HEK293 (cell line): ENCODE measurements around the gene NDUFS2.

Experiments
- CTCF ChIA-PET: fragments of 350-600 bp; formaldehyde crosslinking; extraction: SDS; loops from one replicate; lab custom pipeline; 2021; ENCODE audit warnings: antibody characterized with exemption; lab: Yijun Ruan, JAX
- POLR2A ChIA-PET: fragments of 300-600 bp; formaldehyde crosslinking; extraction: SDS; loops from one replicate; lab custom pipeline; 2020; ENCODE audit warnings: antibody characterized with exemption, inconsistent platforms; lab: Yijun Ruan, JAX
- H3K27ac ChIP-seq: fragments of 200-500 bp; sonication (Bioruptor generic); 2 replicates; pipeline ENCODE4 v1.5.1; 2014; ENCODE audit warnings: low read depth, low read length, control low read depth, inconsistent platforms; ENCODE audit errors: extremely low read depth
- H3K36me3 ChIP-seq, 2 experiments: fragments of 200-500 bp in 1 of 2; sonication (Bioruptor generic) in 1 of 2; 1 replicate in 1 of 2; 2 replicates in 1 of 2; pipeline ENCODE4 v1.5.1; 2014 to 2017; ENCODE audit warnings: inconsistent platforms in 2 of 2, low read length in 2 of 2; ENCODE audit not compliant: control insufficient read depth in 2 of 2, insufficient read depth in 1 of 2
- H3K4me1 ChIP-seq: fragments of 200-500 bp; sonication (Bioruptor generic); 2 replicates; pipeline ENCODE4 v1.5.1; 2014; ENCODE audit warnings: mild to moderate bottlenecking, low read length, inconsistent platforms; ENCODE audit not compliant: control insufficient read depth, insufficient read depth
- H3K4me3 ChIP-seq: 2 replicates; pipeline ENCODE4 v1.5.1; 2011; ENCODE audit warnings: low read depth, mild to moderate bottlenecking, control low read depth, low read length, moderate library complexity
- H3K9me3 ChIP-seq: fragments of 200-500 bp; sonication (Bioruptor generic); 2 replicates; pipeline ENCODE4 v1.5.1; 2014; ENCODE audit warnings: low read depth, low read length, inconsistent platforms; ENCODE audit not compliant: control insufficient read depth, insufficient read depth
- INSM2 ChIP-seq: fragments of 450-650 bp; formaldehyde crosslinking; IDR thresholded peaks from 2 replicates; pipeline ENCODE4 v1.5.1; 2016; ENCODE audit warnings: missing biosample characterization, missing genetic modification characterization
- OSR2 ChIP-seq: fragments of 450-650 bp; formaldehyde crosslinking; IDR thresholded peaks from 2 replicates; pipeline ENCODE4 v1.5.1; 2016; ENCODE audit warnings: missing biosample characterization, missing genetic modification characterization
- PBX3 ChIP-seq: sonication (generic); formaldehyde crosslinking; IDR thresholded peaks from 2 replicates; pipeline ENCODE4 v1.8.1; 2022; ENCODE audit warnings: mild to moderate bottlenecking, moderate library complexity, missing genetic modification reagents
- PRDM1 ChIP-seq: fragments of 450-650 bp; formaldehyde crosslinking; IDR thresholded peaks from 2 replicates; pipeline ENCODE4; 2016; ENCODE audit warnings: missing biosample characterization, missing genetic modification characterization
- ZNF121 ChIP-seq: fragments of 450-650 bp; formaldehyde crosslinking; IDR thresholded peaks from 2 replicates; pipeline ENCODE4 v1.5.1; 2016; ENCODE audit warnings: missing biosample characterization, missing genetic modification characterization
- ZNF146 ChIP-seq: fragments of 450-650 bp; formaldehyde crosslinking; IDR thresholded peaks from 2 replicates; pipeline ENCODE4 v1.5.1; 2016; ENCODE audit warnings: missing biosample characterization, missing genetic modification characterization
- ZNF155 ChIP-seq: fragments of 450-650 bp; formaldehyde crosslinking; IDR thresholded peaks from 2 replicates; pipeline ENCODE4 v1.5.1; 2016; ENCODE audit warnings: missing biosample characterization, missing genetic modification characterization
- ZNF211 ChIP-seq: fragments of 450-650 bp; formaldehyde crosslinking; IDR thresholded peaks from 2 replicates; pipeline ENCODE4 v1.5.1; 2016; ENCODE audit warnings: low read depth, missing biosample characterization, missing genetic modification characterization
- ZNF324 ChIP-seq: fragments of 450-650 bp; formaldehyde crosslinking; IDR thresholded peaks from 2 replicates; pipeline ENCODE4 v1.5.1; 2016; ENCODE audit warnings: missing biosample characterization, missing genetic modification characterization
- ZNF354C ChIP-seq: fragments of 450-650 bp; formaldehyde crosslinking; IDR thresholded peaks from 2 replicates; pipeline ENCODE4 v1.5.1; 2016; ENCODE audit warnings: missing biosample characterization, missing genetic modification characterization, low read depth, borderline replicate concordance
- ZNF366 ChIP-seq: fragments of 450-650 bp; formaldehyde crosslinking; conservative IDR thresholded peaks from 2 replicates; pipeline ENCODE4 v1.5.1; 2016; ENCODE audit warnings: missing biosample characterization, missing genetic modification characterization
- ZNF423 ChIP-seq: fragments of 450-650 bp; formaldehyde crosslinking; IDR thresholded peaks from 2 replicates; pipeline ENCODE4 v1.5.1; 2016; ENCODE audit warnings: missing biosample characterization, missing genetic modification characterization
- ZNF488 ChIP-seq: fragments of 450-650 bp; formaldehyde crosslinking; IDR thresholded peaks from 2 replicates; pipeline ENCODE4 v1.5.1; 2016; ENCODE audit warnings: missing biosample characterization, missing genetic modification characterization
- ZNF510 ChIP-seq: fragments of 450-650 bp; formaldehyde crosslinking; IDR thresholded peaks from 2 replicates; pipeline ENCODE4 v1.5.1; 2018; ENCODE audit warnings: mild to moderate bottlenecking, missing genetic modification characterization, missing biosample characterization; ENCODE audit not compliant: insufficient replicate concordance
- ZNF555 ChIP-seq: fragments of 450-650 bp; formaldehyde crosslinking; conservative IDR thresholded peaks from 2 replicates; pipeline ENCODE4 v1.5.1; 2017; ENCODE audit warnings: missing biosample characterization, mild to moderate bottlenecking, missing genetic modification characterization, inconsistent platforms
- ZNF621 ChIP-seq: fragments of 450-650 bp; formaldehyde crosslinking; IDR thresholded peaks from 2 replicates; pipeline ENCODE4 v1.5.1; 2017; ENCODE audit warnings: missing biosample characterization, missing genetic modification characterization
- ZNF624 ChIP-seq: fragments of 450-650 bp; formaldehyde crosslinking; IDR thresholded peaks from 2 replicates; pipeline ENCODE4 v1.5.1; 2017; ENCODE audit warnings: missing biosample characterization, missing genetic modification characterization
- ZNF658 ChIP-seq: fragments of 450-650 bp; formaldehyde crosslinking; IDR thresholded peaks from 2 replicates; pipeline ENCODE4; 2016; ENCODE audit warnings: missing biosample characterization, missing genetic modification characterization
- ZSCAN23 ChIP-seq: fragments of 450-650 bp; formaldehyde crosslinking; IDR thresholded peaks from 2 replicates; pipeline ENCODE4 v1.5.1; 2016; ENCODE audit warnings: missing biosample characterization, missing genetic modification characterization

NDUFS2 gene

GRCh38 chr1:161219078-161219892 is 17.1 kb downstream of the NDUFS2 start (continued):
- no peak for TF ChIP-seq OSR2 (tag by site-specific recombination)
- no peak for TF ChIP-seq ZSCAN23 (tag by site-specific recombination)

GRCh38 chr1:161220002-161220401 is 17.8 kb downstream of the NDUFS2 start:
- H3K9me3 ChIP-seq = no peaks in the 10 kb centered on the region
- ChIA-PET POLR2A (no interaction called here), CTCF (interaction anchor here (0.7 to 2.5 kb wide), 8 partner anchors 10 to 162 kb away, joined by 3 to 9 read pairs (median 4); partner anchors contain the start of gene NDUFS2)
- no peaks in the 10 kb centered on the region for H3K4me1 ChIP-seq
- no peak overlapping the region for H3K4me3 ChIP-seq
- TF ChIP-seq ZNF324 (tag by site-specific recombination) (no peak), PRDM1 (tag by site-specific recombination) (peak; percentile 64)
- peaks cover 0 to 3% of the 10 kb centered on the region in 2 experiments; a peak in 1 of 3 replicates for H3K36me3 ChIP-seq
- no peak overlapping the region for H3K27ac ChIP-seq

GRCh38 chr1:161222175-161223019 is 20.2 kb downstream of the NDUFS2 start:
- peaks cover 4% of the 10 kb centered on the region; the same call in 1 of the 2 replicates for H3K4me1 ChIP-seq
- no peak overlapping the region for H3K4me3 ChIP-seq
- no peak for TF ChIP-seq ZNF510
- TF ChIP-seq ZNF121 (tag by site-specific recombination) = no peak
- no peak for TF ChIP-seq ZNF624 (tag by site-specific recombination)
- TF ChIP-seq PBX3 (CRISPR knock-in tag) = no peak
- TF ChIP-seq ZNF423 = no peak
- TF ChIP-seq ZNF146 (tag by site-specific recombination) = no peak
- no peak for TF ChIP-seq ZNF155 (tag by site-specific recombination)
- no peak for TF ChIP-seq ZNF366
- no peak for TF ChIP-seq ZNF211 (tag by site-specific recombination)
- TF ChIP-seq ZNF354C (tag by site-specific recombination) = no peak
- no peak for TF ChIP-seq ZNF658 (tag by site-specific recombination)
- no peak for TF ChIP-seq INSM2 (tag by site-specific recombination)
- no peak for TF ChIP-seq ZNF621 (tag by site-specific recombination)
- TF ChIP-seq ZNF555 = no peak
- TF ChIP-seq ZNF488 = no peak
- ChIA-PET CTCF (interaction anchor here (6.0 to 9.7 kb wide), 3 partner anchors 12 to 161 kb away, joined by 45 to 146 read pairs (median 82); no protein-coding TSS in a partner anchor), POLR2A (interaction anchor here (0.6 kb wide), 1 partner anchor 156 kb away, joined by 4 read pairs; no protein-coding TSS in a partner anchor)
- H3K36me3 ChIP-seq = no peaks in the 10 kb centered on the region
- no peaks in the 10 kb centered on the region for H3K9me3 ChIP-seq
- no peak overlapping the region for H3K27ac ChIP-seq
